PFSK-1 (cell line): Measurements from ENCODE around the gene PLEKHB2.

Experiments
- POLR2AphosphoS5 ChIP-seq: IDR thresholded peaks from 2 replicates; pipeline ENCODE4 v1.6.1; 2012; ENCODE audit warnings: low read depth, mild to moderate bottlenecking, control low read depth, low read length, moderate library complexity
- SIN3A ChIP-seq: IDR thresholded peaks from 2 replicates; pipeline ENCODE4 v1.6.1; 2012; ENCODE audit warnings: mild to moderate bottlenecking, low read length, moderate library complexity, borderline replicate concordance; ENCODE audit not compliant: insufficient read depth
- TAF1 ChIP-seq: IDR thresholded peaks from 2 replicates; pipeline ENCODE4 v1.6.1; 2012; ENCODE audit warnings: low read length, control low read depth, borderline replicate concordance; ENCODE audit not compliant: insufficient read depth
- TF ChIP-seq, protein P1 (sequence below), 2 experiments: IDR thresholded peaks; 2 replicates each; pipeline versions ENCODE4 v1.6.1 to v1.8.0; 2011 to 2012; ENCODE audit warnings: low read depth in 2 of 2, low read length in 2 of 2, control low read depth in 1 of 2, inconsistent platforms in 1 of 2, mild to moderate bottlenecking in 1 of 2, moderate library complexity in 1 of 2; ENCODE audit not compliant: insufficient read depth in 1 of 2

DNA sequence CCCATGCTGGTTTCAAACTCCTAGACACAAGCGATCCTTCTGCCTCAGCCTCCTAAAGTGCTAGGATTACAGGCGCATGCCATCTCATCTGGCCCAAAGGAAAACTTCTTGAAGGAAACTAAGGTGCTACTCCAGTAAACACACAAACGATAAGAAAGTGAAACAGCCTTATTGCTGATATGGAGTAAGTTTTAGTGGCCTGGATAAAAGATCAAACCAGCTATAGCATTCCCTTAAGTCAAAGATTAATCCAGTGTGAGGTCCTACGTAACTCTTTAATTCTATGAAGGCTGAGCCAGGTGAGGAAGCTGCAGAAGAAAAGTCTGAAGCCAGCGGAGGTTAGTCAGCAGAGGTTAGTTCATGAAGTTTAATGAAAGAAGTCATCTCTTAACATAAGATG is 63.4 kb downstream of the PLEKHB2 start:
- TF ChIP-seq POLR2AphosphoS5: no peak
- TF ChIP-seq, protein P1, sequence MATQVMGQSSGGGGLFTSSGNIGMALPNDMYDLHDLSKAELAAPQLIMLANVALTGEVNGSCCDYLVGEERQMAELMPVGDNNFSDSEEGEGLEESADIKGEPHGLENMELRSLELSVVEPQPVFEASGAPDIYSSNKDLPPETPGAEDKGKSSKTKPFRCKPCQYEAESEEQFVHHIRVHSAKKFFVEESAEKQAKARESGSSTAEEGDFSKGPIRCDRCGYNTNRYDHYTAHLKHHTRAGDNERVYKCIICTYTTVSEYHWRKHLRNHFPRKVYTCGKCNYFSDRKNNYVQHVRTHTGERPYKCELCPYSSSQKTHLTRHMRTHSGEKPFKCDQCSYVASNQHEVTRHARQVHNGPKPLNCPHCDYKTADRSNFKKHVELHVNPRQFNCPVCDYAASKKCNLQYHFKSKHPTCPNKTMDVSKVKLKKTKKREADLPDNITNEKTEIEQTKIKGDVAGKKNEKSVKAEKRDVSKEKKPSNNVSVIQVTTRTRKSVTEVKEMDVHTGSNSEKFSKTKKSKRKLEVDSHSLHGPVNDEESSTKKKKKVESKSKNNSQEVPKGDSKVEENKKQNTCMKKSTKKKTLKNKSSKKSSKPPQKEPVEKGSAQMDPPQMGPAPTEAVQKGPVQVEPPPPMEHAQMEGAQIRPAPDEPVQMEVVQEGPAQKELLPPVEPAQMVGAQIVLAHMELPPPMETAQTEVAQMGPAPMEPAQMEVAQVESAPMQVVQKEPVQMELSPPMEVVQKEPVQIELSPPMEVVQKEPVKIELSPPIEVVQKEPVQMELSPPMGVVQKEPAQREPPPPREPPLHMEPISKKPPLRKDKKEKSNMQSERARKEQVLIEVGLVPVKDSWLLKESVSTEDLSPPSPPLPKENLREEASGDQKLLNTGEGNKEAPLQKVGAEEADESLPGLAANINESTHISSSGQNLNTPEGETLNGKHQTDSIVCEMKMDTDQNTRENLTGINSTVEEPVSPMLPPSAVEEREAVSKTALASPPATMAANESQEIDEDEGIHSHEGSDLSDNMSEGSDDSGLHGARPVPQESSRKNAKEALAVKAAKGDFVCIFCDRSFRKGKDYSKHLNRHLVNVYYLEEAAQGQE (IDR thresholded peaks at IDR 0.05; ENCODE audit: insufficient read depth in 1 of 2, low read depth in 2 of 2, low read length in 2 of 2): no peak
- no peak for TF ChIP-seq TAF1
- TF ChIP-seq SIN3A: no peak
